HG02884 (cell line): ENCODE results near the gene SP9.

Experiments used
- ATAC-seq: cut with Tn5 transposase; IDR thresholded peaks from one replicate; pipeline ENCODE4 v1.9.1; 2021; ENCODE audit warnings: mild to moderate bottlenecking, moderate library complexity; ENCODE audit not compliant: unreplicated experiment

The SP9 gene

GRCh38 chr2:174333372-174334277 is 1.1 kb upstream of the SP9 start:
- ATAC-seq, result no peak

- ATAC-seq, result no peak
These were observed 457 bp upstream of the SP9 start for GRCh38 chr2:174334278-174334715.

DNA sequence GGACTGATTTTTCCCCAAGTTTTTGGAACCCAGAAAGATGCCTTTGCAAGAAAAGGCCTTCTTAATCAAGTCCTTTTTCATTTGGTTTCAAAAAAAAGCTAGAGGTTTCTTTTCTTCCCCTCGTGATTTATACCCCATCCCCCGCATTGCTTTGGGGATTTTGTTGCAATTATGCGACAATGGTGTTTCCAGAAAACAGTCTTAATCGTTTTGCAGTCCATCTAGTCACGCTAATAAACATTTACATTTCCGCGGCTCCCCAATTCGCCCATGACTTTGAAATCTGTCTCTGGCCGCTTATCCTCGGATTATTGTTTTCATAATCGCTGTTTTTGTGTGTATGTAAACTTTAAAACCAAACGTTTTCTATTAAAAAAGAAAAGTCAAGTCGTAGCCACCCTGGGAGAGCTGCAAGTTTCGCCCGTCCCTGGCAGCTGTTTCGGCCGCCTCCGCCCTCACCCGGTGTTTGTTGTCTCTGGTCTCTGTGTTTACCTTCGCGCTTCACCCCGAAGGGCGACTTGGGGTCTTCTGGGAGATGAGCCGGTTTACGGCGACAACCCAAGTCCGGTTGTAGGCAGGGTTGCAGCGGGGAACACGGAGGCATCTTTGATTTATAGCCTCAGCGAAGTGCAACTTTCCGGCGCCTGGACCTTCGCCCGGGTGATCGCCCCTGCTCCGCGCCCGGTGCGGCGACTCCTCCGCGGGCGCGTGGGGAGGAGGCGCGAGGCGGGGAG is 667 bp downstream of the SP9 start:
- no peak for ATAC-seq

DNA sequence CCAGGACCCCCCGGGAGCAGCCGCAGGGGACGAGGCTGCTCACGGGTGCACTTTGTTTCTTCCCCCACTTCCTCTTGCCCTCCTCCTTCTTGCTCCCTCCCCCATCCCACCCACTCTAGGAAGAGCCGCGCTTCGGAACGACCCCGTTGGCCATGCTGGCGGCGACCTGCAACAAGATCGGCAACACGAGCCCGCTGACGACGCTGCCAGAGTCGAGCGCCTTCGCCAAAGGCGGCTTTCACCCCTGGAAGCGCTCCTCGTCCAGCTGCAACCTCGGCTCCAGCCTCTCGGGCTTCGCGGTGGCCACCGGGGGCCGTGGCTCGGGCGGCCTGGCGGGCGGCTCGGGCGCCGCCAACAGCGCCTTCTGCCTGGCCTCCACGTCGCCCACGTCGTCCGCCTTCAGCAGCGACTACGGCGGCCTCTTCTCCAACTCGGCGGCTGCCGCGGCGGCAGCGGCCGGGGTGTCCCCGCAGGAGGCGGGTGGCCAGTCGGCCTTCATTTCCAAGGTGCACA is 1.3 kb downstream of the SP9 start:
- no peak for ATAC-seq

DNA sequence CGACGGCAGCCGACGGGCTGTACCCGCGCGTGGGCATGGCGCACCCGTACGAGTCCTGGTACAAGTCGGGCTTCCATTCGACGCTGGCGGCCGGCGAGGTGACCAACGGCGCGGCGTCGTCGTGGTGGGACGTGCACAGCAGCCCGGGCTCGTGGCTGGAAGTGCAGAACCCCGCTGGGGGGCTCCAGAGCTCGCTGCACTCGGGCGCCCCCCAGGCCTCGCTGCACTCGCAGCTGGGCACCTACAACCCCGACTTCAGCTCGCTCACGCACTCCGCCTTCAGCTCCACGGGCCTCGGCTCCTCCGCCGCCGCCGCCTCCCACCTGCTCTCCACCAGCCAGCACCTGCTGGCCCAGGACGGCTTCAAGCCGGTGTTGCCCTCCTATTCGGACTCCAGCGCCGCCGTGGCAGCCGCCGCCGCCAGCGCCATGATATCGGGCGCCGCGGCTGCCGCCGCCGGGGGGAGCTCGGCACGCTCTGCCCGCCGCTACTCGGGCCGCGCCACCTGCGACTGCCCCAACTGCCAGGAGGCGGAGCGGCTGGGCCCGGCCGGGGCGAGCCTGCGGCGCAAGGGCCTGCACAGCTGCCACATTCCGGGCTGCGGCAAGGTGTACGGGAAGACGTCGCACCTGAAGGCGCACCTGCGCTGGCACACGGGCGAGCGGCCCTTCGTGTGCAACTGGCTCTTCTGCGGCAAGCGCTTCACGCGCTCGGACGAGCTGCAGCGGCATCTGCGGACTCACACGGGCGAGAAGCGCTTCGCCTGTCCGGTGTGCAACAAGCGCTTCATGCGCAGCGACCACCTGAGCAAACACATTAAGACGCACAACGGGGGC is 2.0 kb downstream of the SP9 start:
- no peak for ATAC-seq

- no peak for ATAC-seq
These were observed 2.8 kb downstream of the SP9 start for GRCh38 chr2:174337337-174338146.

GRCh38 chr2:174338147-174338605 is 3.4 kb downstream of the SP9 start:
- ATAC-seq, result no peak

GRCh38 chr2:174338671-174339560 is 4.2 kb downstream of the SP9 start:
- no peak for ATAC-seq

DNA sequence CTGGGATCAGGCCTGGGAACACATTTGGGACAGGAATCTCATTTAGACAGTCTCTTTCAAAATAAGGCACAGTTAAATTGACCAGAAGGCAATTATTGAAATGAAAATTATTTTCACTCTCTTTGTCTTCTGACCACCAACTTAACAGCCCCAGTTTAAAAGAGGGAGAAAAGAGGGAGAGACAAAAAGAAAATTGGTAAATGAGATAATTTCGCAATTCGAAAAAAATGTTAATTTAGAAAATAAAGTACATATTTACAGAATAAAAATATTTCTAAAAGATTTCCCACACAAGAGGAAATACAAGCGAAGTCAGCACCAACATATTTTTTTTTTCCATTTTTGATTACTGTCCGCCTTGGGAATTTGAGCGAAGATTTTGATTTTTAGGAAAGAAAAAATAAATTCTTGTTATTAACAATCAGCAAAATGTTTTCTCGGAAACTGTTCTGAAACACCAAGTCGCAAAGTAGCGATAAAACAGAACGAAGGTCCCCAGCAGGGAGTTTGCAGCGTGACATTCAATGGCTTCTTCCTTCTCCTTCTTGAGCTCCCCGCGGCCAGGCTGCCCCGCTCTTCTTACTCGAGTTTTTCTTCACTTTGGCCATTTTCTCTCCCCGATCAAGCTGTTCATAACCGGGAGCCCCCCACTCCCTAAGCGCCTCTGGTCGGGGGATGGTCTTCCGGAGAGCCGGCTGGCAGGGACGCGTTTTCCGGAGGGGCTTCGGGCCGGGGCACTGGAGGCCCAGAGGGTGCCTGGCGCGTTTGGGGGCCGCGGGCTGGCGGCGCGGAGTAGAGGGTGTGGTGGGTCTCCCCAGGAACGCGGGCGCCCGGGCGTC is 5.0 kb downstream of the SP9 start:
- ATAC-seq, result no peak

- no peak for ATAC-seq
These were observed 5.9 kb downstream of the SP9 start for GRCh38 chr2:174340400-174341292.

- ATAC-seq, result peak; percentile 51
These were observed 6.7 kb downstream of the SP9 start for GRCh38 chr2:174341293-174341994.

DNA sequence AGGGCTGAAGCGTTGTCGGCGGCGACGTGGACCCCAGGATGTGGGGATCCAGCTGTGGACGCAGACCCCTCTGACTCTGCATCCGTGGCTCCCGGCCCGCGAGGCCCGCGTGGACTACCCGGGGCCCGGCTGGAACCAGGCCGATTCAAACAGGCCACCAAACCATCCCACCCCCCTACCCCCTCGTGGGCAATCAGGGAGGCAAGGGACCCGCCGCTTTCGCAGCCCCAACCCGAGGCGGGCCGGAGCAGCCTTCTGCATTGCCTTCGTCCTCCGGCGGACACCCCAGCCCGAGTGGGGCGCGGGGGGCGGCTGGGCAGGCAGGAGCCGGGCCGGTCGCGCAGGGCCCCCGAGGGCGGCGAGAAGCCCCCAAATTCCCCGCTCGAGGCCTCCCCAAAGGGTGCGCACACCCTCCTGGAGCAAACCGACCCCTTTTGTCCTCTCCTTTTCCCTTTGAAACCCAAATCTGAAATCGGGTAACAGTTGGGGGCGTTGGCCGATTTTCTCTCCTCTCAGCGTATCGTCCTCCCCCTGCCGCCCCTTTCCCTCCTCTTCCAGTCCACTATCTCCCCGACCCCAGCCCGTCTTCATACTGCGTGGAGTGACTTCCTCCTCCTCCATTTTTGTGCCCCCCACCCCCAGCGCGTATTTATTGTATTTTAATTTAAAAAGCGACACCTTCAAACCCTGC is 7.4 kb downstream of the SP9 start:
- ATAC-seq, result no peak

DNA sequence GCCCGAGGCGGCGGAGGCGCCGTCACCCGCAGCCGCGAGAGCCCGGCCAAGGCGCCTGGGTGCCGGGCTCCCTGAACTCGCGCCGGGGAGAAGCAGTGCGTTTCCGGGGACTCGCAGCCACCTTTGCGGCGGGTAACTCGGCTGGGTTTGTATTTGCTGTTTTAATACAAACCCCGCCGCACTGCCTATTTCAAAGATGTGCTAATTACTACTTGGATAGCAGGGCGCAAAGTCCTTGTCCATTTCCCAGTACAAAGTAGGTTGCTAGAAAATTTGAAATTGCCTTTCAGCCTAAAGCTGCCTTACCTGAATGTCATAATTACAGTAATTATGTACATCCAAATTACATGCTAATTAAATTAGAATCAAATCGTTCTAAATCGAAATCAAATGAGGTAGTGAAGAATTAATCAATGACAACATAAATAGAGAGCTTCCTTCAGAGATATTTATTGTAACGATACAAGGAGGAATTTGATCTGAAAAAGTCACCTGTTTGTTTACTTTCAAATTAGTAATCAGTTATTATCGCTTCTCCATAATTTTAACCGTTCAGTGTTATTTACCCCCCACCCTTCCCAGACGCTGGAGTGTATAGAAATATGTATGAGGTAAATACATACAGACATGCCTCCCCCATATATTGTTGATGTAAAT is 8.1 kb downstream of the SP9 start:
- ATAC-seq, result no peak

GRCh38 chr2:174343343-174343622 is 8.5 kb downstream of the SP9 start:
- ATAC-seq, result no peak

DNA sequence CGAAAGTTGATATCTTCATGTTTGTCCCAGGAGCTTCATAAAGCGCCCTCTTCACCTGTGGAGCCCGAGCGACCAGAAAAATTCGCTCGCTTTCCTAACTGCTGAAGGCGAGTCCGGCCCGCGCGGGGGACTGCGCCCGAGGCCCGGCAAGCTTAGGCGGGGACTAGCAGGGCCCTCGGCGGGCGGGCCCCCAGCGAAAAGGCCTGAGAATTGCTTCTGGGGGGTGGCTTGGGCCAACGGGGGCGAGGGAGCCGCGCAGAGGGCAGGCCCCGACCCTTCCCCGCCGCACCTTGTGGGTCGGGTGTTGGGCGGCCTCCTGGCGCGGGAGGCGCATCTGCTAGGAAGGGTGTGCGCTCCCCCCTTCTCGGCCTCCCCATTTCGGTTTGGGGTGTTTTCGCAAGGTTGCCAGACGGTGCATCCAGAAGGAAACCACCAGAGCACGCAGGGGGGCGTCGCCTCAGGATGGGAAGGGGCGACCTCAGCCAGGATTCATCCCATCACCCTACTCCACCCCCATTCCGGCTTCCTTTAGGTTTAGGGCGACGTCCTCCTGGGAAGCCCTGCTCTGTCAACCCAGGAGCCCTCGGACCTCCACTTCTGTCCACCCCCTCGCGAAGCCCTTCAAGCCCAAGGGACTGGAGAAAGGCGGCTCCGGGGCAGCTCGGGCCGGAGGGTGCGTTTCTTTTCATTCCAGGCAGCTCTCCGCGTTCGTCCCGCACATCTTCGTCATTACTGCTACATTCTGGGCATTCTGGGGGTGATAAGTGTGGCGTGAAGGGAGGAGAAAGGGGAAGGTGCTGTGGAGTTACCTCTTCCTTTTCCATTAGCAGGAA is 9.1 kb downstream of the SP9 start:
- ATAC-seq, result no peak
